GM12878 (cell line): ENCODE results near the gene ANO2. TPM values are rescaled to one million over a fixed set of nuclear protein-coding genes. Genes with fewer than 3 reads are reported as not detected.

ENCODE experiments used
- ATAC-seq: fragments of 200-7000 bp; cut with Tn5 transposase; 3 replicates; pipeline ENCODE4 v1.9.1; 2020; ENCODE audit warnings: mild to moderate bottlenecking, moderate library complexity
- BruUV-seq: library from RNA; stranded (reverse); fragments of 400-500 nt; replicated peaks from 2 replicates; lab custom pipeline; 2021; lab: Mats Ljungman, UMichigan
- CTCF ChIA-PET: fragments of 300-600 bp; sonication (Branson Sonifier 250); formaldehyde crosslinking; extraction: SDS; loops from one replicate; lab custom pipeline; 2021; ENCODE audit warnings: inconsistent platforms; lab: Yijun Ruan, JAX
- POLR2A ChIA-PET: fragments of 350-600 bp; formaldehyde crosslinking; extraction: SDS; loops from one replicate; lab custom pipeline; 2021; ENCODE audit warnings: inconsistent platforms; lab: Charles Lee
- RAD21 ChIA-PET: fragments of 300-600 bp; sonication (Branson Sonifier 250); formaldehyde crosslinking; loops from one replicate; lab custom pipeline; 2023; ENCODE audit warnings: antibody characterized with exemption; ENCODE audit not compliant: unreplicated experiment; lab: Charles Lee
- SMC1A ChIA-PET: fragments of 300-600 bp; sonication (Branson Sonifier 250); formaldehyde crosslinking; loops from one replicate; lab custom pipeline; 2023; ENCODE audit not compliant: unreplicated experiment, uncharacterized antibody; lab: Charles Lee
- DNase-seq: peaks from one replicate; pipeline ENCODE4 v3.0.0-alpha.2; 2011; ENCODE audit warnings: low read depth, low spot score
- FAIRE-seq: peaks from 3 replicates; lab custom pipeline; 2011; peaks lifted over from hg19 to GRCh38; lab: Jason Lieb, UNC
- H2AFZ ChIP-seq: 2 replicates; pipeline ENCODE4 v1.6.0; 2011; ENCODE audit warnings: low read depth, low read length, control low read depth; ENCODE audit not compliant: control insufficient read depth
- H3K27ac ChIP-seq: 2 replicates; pipeline ENCODE4 v1.5.1; 2011; ENCODE audit warnings: control low read depth; ENCODE audit not compliant: control insufficient read depth, insufficient read depth
- H3K27me3 ChIP-seq, 2 experiments: replicated peaks in 1 of 2; 2 replicates each; pipeline versions ENCODE4 v1.6.0 to v1.6.1; 2011; ENCODE audit warnings: low read length in 1 of 2; ENCODE audit not compliant: control insufficient read depth in 2 of 2, insufficient read depth in 2 of 2
- H3K36me3 ChIP-seq, 2 experiments: 2 replicates each; pipeline ENCODE4 v1.5.1; 2011; ENCODE audit warnings: low read length in 1 of 2; ENCODE audit not compliant: control insufficient read depth in 2 of 2, insufficient read depth in 2 of 2
- H3K4me1 ChIP-seq: 2 replicates; pipeline ENCODE4 v1.6.1; 2011; ENCODE audit warnings: mild to moderate bottlenecking, low read length, moderate library complexity, mixed read lengths; ENCODE audit not compliant: control insufficient read depth, insufficient read depth
- H3K4me2 ChIP-seq: 2 replicates; pipeline ENCODE4 v1.6.0; 2011; ENCODE audit warnings: control low read depth; ENCODE audit not compliant: control insufficient read depth, insufficient read depth
- H3K4me3 ChIP-seq: fragments of 200-600 bp; sonication (generic); 2 replicates; pipeline ENCODE4 v1.5.1; 2016
- H3K79me2 ChIP-seq: 2 replicates; pipeline ENCODE4 v1.6.0; 2011; ENCODE audit warnings: low read length; ENCODE audit not compliant: control insufficient read depth, insufficient read depth
- H3K9ac ChIP-seq: 2 replicates; pipeline ENCODE4 v1.8.0; 2011; ENCODE audit warnings: low read length, control low read depth, mixed read lengths; ENCODE audit not compliant: control insufficient read depth, insufficient read depth
- H3K9me3 ChIP-seq: replicated peaks from 3 replicates; pipeline ENCODE4 v1.5.1; 2011; ENCODE audit warnings: mild to moderate bottlenecking, low read length; ENCODE audit not compliant: control insufficient read depth, insufficient read depth
- H4K20me1 ChIP-seq: 2 replicates; pipeline ENCODE4 v1.6.0; 2011; ENCODE audit not compliant: control insufficient read depth, insufficient read depth
- ATF3 ChIP-seq: IDR thresholded peaks from 2 replicates; pipeline ENCODE4 v1.6.1; 2011; ENCODE audit warnings: low read depth, mild to moderate bottlenecking, low read length, moderate library complexity, borderline replicate concordance; ENCODE audit errors: extremely low read depth
- CHD4 ChIP-seq: fragments of 200-600 bp; sonication (generic); IDR thresholded peaks from 2 replicates; pipeline ENCODE4 v1.6.1; 2016; ENCODE audit warnings: mild to moderate bottlenecking
- CREB1 ChIP-seq: IDR thresholded peaks from 2 replicates; pipeline ENCODE4 v1.6.1; 2012; ENCODE audit warnings: low read depth, mild to moderate bottlenecking, inconsistent platforms
- EGR1 ChIP-seq, 2 experiments: IDR thresholded peaks; 1 replicate in 1 of 2; 2 replicates in 1 of 2; pipeline ENCODE4 v1.6.1; 2011 to 2012; ENCODE audit warnings: low read depth in 2 of 2, low read length in 2 of 2, borderline replicate concordance in 1 of 2, mild to moderate bottlenecking in 1 of 2, moderate library complexity in 1 of 2
- KLF5 ChIP-seq: fragments of 450-650 bp; IDR thresholded peaks from 2 replicates; pipeline ENCODE4 v1.6.1; 2014; ENCODE audit warnings: mild to moderate bottlenecking; ENCODE audit not compliant: partially characterized antibody
- MTA2 ChIP-seq: fragments of 450-650 bp; IDR thresholded peaks from 2 replicates; pipeline ENCODE4 v1.6.1; 2016; ENCODE audit warnings: low read depth, mild to moderate bottlenecking, moderate library complexity
- POU2F2 ChIP-seq: IDR thresholded peaks from 3 replicates; pipeline ENCODE4 v1.6.1; 2011; ENCODE audit warnings: low read depth, mild to moderate bottlenecking, low read length, borderline replicate concordance
- RAD51 ChIP-seq: fragments of 450-650 bp; IDR thresholded peaks from 2 replicates; pipeline ENCODE4 v1.6.1; 2016; ENCODE audit warnings: moderate library complexity, mild to moderate bottlenecking, inconsistent platforms
- RUNX3 ChIP-seq: IDR thresholded peaks from 2 replicates; pipeline ENCODE4 v1.6.1; 2012; ENCODE audit warnings: low read length, inconsistent platforms
- SIX5 ChIP-seq: IDR thresholded peaks from 2 replicates; pipeline ENCODE4 v1.6.1; 2011; ENCODE audit warnings: mild to moderate bottlenecking, low read depth, low read length, moderate library complexity; ENCODE audit not compliant: severe bottlenecking
- SMAD1 ChIP-seq: fragments of 450-650 bp; IDR thresholded peaks from 2 replicates; pipeline ENCODE4 v1.6.1; 2018; ENCODE audit warnings: mild to moderate bottlenecking, low read depth; ENCODE audit not compliant: partially characterized antibody
- SMAD5 ChIP-seq: IDR thresholded peaks from 2 replicates; pipeline ENCODE4 v1.6.1; 2016; ENCODE audit warnings: antibody characterized with exemption, low read depth
- SUZ12 ChIP-seq: fragments of 200-600 bp; sonication (generic); IDR thresholded peaks from one replicate; pipeline ENCODE4 v1.6.1; 2018; ENCODE audit warnings: antibody characterized with exemption, mild to moderate bottlenecking; ENCODE audit not compliant: unreplicated experiment
- TARDBP ChIP-seq: IDR thresholded peaks from 2 replicates; pipeline ENCODE4 v1.6.1; 2016; ENCODE audit warnings: borderline replicate concordance
- ZNF274 ChIP-seq: IDR thresholded peaks from one replicate; pipeline ENCODE4 v1.8.0; 2011; ENCODE audit not compliant: insufficient read length, insufficient read depth
- ZNF622 ChIP-seq: fragments of 450-650 bp; IDR thresholded peaks from 2 replicates; pipeline ENCODE4 v1.6.1; 2017; ENCODE audit warnings: mild to moderate bottlenecking, inconsistent platforms
- ZZZ3 ChIP-seq: IDR thresholded peaks from 2 replicates; pipeline ENCODE4 v1.6.1; 2011; ENCODE audit warnings: low read depth; ENCODE audit not compliant: control insufficient read depth, insufficient read length
- WGBS: methylation state at CpG from one replicate; pipeline ENCODE4 v1.1.6; 2016; ENCODE audit warnings: low lambda C conversion rate; ENCODE audit not compliant: insufficient replicate concordance, insufficient coverage; ENCODE audit errors: missing lambda C conversion rate; 5-methylcytosine and 5-hydroxymethylcytosine counted together
- in situ Hi-C: fragments of 300-500 bp; cut with MboI; formaldehyde crosslinking; loops from 9 replicates; pipeline ENCODE4 v1.14.3; 2018; ENCODE audit warnings: mixed read lengths
- intact Hi-C: fragments of 100-400 bp; cut with micrococcal nuclease; formaldehyde crosslinking; loops from one replicate; pipeline ENCODE4 v1.14.2; 2022; ENCODE audit not compliant: unreplicated experiment
- polyA plus RNA-seq, 11 experiments: library from polyadenylated mRNA; depleted of rRNA in 4 of 11; unstranded in 6 of 11; stranded (reverse) in 5 of 11; fragments of >200 nt; fragmentation: Nextera tagmentation in 4 of 11; fragmentation: Illumina TruSeq in 1 of 11; extraction: Ambion mirVana in 4 of 11; extraction: Trizol in 1 of 11; gene quantifications; 1 replicate in 1 of 11; 2 replicates in 10 of 11; pipeline versions ENCODE4 v1.2.1 to v1.2.3, GENCODE V29; 2011 to 2016; ENCODE audit warnings: inconsistent platforms in 2 of 11, missing spikeins in 2 of 11, low read depth in 1 of 11
- total RNA-seq, 4 experiments: library from RNA; depleted of rRNA in 3 of 4; stranded (reverse); fragments of >200 nt in 3 of 4; fragmentation: Illumina TruSeq in 1 of 4; extraction: Trizol in 1 of 4; gene quantifications; 2 replicates each; pipeline versions ENCODE4 v1.2.1 to v1.2.3, GENCODE V29; 2013 to 2021

ANO2 gene
- total and polyA plus RNA-seq, 10 of the 15 experiments (the other 5 are each of a cell fraction or from before 2014, with no cell fraction given), result not detected

- Histone ChIP-seq H3K27me3 (peaks cover 0 to 9% of the 10 kb centered on the region in 2 experiments), H3K9me3 (no peaks in the 10 kb centered on the region), H3K27ac (no peak overlapping the region), H3K4me2 (no peak overlapping the region), H3K4me1 (no peaks in the 10 kb centered on the region), H3K9ac (no peak overlapping the region), H4K20me1 (no peaks in the 10 kb centered on the region), H3K79me2 (no peaks in the 10 kb centered on the region), H3K36me3 (no peaks in the 10 kb centered on the region), H3K4me3 (no peak overlapping the region), H2AFZ (no peak overlapping the region)
- ChIA-PET POLR2A (no interaction called here), RAD21 (interaction anchor here (0.9 kb wide), 1 partner anchor 22 kb away, joined by 4 read pairs; no protein-coding TSS in a partner anchor), CTCF (interaction anchor here (0.6 to 2.2 kb wide), 4 partner anchors 11 to 143 kb away, joined by 3 to 7 read pairs (median 3); no protein-coding TSS in a partner anchor), SMC1A (interaction anchor here (1.1 kb wide), 1 partner anchor 10 kb away, joined by 3 read pairs; no protein-coding TSS in a partner anchor)
- FAIRE-seq (no peak), DNase-seq (no peak), ATAC-seq (no peak)
- intact Hi-C loops, result loop anchor here (5.0 kb wide), 1 partner anchor 71 kb away; no protein-coding TSS in a partner anchor
- TF ChIP-seq EGR1 (IDR thresholded peaks at IDR 0.05; ENCODE audit: borderline replicate concordance in 1 of 2, low read depth in 2 of 2, low read length in 2 of 2) (no peak), SMAD1 (no peak), SMAD5 (no peak), ZZZ3 (no peak), ZNF622 (no peak), RUNX3 (no peak), TARDBP (no peak), SIX5 (no peak), CHD4 (no peak), KLF5 (no peak), SUZ12 (no peak), RAD51 (no peak), ATF3 (no peak), CREB1 (no peak), ZNF274 (no peak), MTA2 (no peak), POU2F2 (no peak)
- WGBS, result 25% methylated on average over 11 of the region's 11 CpGs
- no TSS peak for BruUV-seq
- in situ Hi-C loops, result no loop called here
Observed at GRCh38 chr12:5966486-5967095, 21.5 kb upstream of the ANO2 start.
